Neural cell (in vitro differentiated cells): Measurements from ENCODE around the gene EYA3.

Experiments used
- EP300 ChIP-seq: fragments of 450-650 bp; conservative IDR thresholded peaks from 2 replicates; pipeline ENCODE4 v1.6.1; 2014; ENCODE audit warnings: antibody characterized with exemption, mild to moderate bottlenecking, moderate library complexity; ENCODE audit not compliant: poor library complexity, severe bottlenecking
- EZH2 ChIP-seq: fragments of 200-600, 300-800 bp; shearing (Covaris generic), sonication (generic); IDR thresholded peaks from 2 replicates; pipeline ENCODE4 v1.6.1; 2014; ENCODE audit warnings: antibody characterized with exemption, low read length, borderline replicate concordance, mild to moderate bottlenecking; ENCODE audit not compliant: insufficient read depth, poor library complexity, severe bottlenecking
- MXI1 ChIP-seq: fragments of 450-650 bp; conservative IDR thresholded peaks from 2 replicates; pipeline ENCODE4 v1.6.1; 2014; ENCODE audit warnings: antibody characterized with exemption, mild to moderate bottlenecking; ENCODE audit not compliant: poor library complexity, severe bottlenecking
- POLR2AphosphoS5 ChIP-seq: IDR thresholded peaks from 2 replicates; pipeline ENCODE4 v1.6.1; 2012
- SMC3 ChIP-seq: fragments of 450-650 bp; conservative IDR thresholded peaks from 2 replicates; pipeline ENCODE4 v1.6.1; 2014; ENCODE audit warnings: antibody characterized with exemption, mild to moderate bottlenecking, moderate library complexity; ENCODE audit not compliant: poor library complexity
- TAF1 ChIP-seq: IDR thresholded peaks from 2 replicates; pipeline ENCODE4 v1.6.1; 2012; ENCODE audit warnings: low read depth
- TF ChIP-seq, protein P1 (sequence below): fragments of 450-650 bp; IDR thresholded peaks from 2 replicates; pipeline ENCODE4 v1.5.1; 2014; ENCODE audit warnings: antibody characterized with exemption, mild to moderate bottlenecking, moderate library complexity; ENCODE audit not compliant: poor library complexity, severe bottlenecking
- TF ChIP-seq, protein P2 (sequence below): IDR thresholded peaks from 2 replicates; pipeline ENCODE4 v1.6.1; 2012; ENCODE audit warnings: borderline replicate concordance

- TF ChIP-seq POLR2AphosphoS5 = no peak
- TF ChIP-seq, protein P1, sequence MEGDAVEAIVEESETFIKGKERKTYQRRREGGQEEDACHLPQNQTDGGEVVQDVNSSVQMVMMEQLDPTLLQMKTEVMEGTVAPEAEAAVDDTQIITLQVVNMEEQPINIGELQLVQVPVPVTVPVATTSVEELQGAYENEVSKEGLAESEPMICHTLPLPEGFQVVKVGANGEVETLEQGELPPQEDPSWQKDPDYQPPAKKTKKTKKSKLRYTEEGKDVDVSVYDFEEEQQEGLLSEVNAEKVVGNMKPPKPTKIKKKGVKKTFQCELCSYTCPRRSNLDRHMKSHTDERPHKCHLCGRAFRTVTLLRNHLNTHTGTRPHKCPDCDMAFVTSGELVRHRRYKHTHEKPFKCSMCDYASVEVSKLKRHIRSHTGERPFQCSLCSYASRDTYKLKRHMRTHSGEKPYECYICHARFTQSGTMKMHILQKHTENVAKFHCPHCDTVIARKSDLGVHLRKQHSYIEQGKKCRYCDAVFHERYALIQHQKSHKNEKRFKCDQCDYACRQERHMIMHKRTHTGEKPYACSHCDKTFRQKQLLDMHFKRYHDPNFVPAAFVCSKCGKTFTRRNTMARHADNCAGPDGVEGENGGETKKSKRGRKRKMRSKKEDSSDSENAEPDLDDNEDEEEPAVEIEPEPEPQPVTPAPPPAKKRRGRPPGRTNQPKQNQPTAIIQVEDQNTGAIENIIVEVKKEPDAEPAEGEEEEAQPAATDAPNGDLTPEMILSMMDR = no peak
- TF ChIP-seq EP300 = no peak
- no peak for TF ChIP-seq EZH2
- TF ChIP-seq, protein P2, sequence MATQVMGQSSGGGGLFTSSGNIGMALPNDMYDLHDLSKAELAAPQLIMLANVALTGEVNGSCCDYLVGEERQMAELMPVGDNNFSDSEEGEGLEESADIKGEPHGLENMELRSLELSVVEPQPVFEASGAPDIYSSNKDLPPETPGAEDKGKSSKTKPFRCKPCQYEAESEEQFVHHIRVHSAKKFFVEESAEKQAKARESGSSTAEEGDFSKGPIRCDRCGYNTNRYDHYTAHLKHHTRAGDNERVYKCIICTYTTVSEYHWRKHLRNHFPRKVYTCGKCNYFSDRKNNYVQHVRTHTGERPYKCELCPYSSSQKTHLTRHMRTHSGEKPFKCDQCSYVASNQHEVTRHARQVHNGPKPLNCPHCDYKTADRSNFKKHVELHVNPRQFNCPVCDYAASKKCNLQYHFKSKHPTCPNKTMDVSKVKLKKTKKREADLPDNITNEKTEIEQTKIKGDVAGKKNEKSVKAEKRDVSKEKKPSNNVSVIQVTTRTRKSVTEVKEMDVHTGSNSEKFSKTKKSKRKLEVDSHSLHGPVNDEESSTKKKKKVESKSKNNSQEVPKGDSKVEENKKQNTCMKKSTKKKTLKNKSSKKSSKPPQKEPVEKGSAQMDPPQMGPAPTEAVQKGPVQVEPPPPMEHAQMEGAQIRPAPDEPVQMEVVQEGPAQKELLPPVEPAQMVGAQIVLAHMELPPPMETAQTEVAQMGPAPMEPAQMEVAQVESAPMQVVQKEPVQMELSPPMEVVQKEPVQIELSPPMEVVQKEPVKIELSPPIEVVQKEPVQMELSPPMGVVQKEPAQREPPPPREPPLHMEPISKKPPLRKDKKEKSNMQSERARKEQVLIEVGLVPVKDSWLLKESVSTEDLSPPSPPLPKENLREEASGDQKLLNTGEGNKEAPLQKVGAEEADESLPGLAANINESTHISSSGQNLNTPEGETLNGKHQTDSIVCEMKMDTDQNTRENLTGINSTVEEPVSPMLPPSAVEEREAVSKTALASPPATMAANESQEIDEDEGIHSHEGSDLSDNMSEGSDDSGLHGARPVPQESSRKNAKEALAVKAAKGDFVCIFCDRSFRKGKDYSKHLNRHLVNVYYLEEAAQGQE = no peak
- no peak for TF ChIP-seq SMC3
- TF ChIP-seq MXI1 = no peak
- TF ChIP-seq TAF1 = no peak
Measured at GRCh38 chr1:27961646-27962221, 126.7 kb downstream of the EYA3 start.
